ENCODE results near the gene PRKD2.

The PRKD2 gene

DNA sequence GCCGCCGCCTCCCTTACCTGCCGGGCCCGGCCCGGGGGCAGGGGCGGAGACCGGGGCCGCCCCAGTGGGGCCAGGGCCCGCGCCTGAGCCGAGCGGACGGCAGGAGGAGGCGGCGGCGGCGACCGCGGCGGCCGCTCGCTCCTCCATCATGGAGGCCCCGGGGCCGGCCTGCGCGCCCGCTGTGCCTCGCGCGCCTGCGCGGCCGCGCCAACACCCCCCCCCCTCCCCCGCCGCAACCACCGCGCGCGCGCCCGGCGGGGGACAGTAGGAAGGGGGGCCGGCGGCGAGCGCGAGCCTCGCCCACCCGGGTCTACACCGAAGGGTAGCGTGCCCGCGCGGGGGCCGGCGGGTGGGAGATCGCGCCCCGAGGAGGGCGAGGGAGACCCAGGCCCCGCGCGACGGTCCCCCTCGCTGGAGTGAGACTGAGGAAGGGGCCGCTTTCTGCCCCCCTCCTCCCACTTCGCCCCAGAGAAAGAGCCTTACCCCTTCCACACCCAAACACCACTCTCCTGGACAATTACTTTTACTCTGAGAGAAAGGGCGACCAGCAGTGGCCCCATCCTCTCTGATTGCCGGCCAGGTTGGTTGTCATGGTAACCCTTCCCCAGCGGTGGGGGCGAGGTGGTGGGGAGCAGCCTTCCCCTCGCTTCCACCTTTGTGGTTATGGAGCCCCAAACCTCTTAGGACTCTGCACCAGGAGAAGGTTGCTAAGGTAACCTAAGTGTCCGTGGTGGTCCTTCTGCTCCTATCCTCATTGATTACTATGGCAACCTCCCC is 29.6 kb upstream of the PRKD2 start, which contains the start of gene STRN4:
Gene STRN4 (minus strand): TSS at position 170 of the 777 bp plus-strand sequence. CDS start 20 bp downstream, at position 150.
- H3K36me3 Mint-ChIP-seq: peaks cover 2% of the 10 kb centered on the region
- H3K27ac Mint-ChIP-seq: peak within 1 kb of the TSS; percentile 90
- H3K27me3 Mint-ChIP-seq: no peaks in the 10 kb centered on the region
- peak within 1 kb of the TSS; percentile 94 for H3K4me3 Mint-ChIP-seq
- H3K4me1 Mint-ChIP-seq (ENCODE audit: low read depth): peaks cover 41% of the 10 kb centered on the region
- no peaks in the 10 kb centered on the region for H3K9me3 Mint-ChIP-seq (ENCODE audit: low read depth)

DNA sequence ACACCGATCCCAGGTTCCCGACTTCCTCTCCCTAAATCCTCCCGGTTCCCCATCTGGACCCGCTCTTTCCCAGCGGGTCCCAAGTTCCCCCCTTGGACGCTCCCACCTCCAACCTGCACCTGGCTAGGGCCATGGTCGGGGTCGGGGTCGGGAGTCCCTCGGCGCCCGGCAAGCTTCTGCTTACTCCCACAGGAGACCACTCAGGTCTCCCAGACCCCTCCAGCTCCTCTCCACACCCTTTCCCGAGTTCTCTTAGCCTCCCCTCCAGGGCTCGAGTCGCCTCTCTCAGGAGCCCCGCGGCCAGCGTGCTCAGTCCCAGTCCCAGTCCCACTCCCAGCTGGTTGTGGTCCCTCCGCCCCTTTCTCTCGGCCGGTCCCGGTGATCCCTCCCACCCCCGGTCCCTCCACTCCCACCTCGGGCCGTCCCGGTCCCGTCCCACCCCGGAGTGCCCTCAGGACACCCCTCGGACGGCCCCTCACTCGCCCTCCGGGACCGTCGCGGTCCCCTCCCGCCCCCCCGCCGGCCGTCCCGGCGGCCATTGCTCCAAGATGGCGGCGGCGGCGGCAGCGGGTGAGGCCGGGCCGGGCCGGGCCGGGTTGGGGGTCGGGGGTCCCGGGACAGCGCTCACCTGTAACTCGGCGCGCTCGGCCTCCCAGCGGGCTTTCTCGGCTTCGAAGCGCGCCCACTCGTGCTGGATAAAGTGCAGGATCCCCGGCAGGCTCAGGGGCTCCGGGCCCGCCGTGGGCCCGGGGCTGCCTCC is 28.8 kb upstream of the PRKD2 start, which contains the start of gene FKRP:
Gene FKRP (plus strand): TSS at position 537 of the 760 bp plus-strand sequence. CDS start 9,394 bp downstream, outside the sequence.
- Mint-ChIP-seq H3K27ac (peak within 1 kb of the TSS; percentile 90), H3K4me3 (peak within 1 kb of the TSS; percentile 94), H3K27me3 (no peaks in the 10 kb centered on the region), H3K9me3 (ENCODE audit: low read depth) (no peaks in the 10 kb centered on the region), H3K4me1 (ENCODE audit: low read depth) (peaks cover 46% of the 10 kb centered on the region), H3K36me3 (peaks cover 2% of the 10 kb centered on the region)

DNA sequence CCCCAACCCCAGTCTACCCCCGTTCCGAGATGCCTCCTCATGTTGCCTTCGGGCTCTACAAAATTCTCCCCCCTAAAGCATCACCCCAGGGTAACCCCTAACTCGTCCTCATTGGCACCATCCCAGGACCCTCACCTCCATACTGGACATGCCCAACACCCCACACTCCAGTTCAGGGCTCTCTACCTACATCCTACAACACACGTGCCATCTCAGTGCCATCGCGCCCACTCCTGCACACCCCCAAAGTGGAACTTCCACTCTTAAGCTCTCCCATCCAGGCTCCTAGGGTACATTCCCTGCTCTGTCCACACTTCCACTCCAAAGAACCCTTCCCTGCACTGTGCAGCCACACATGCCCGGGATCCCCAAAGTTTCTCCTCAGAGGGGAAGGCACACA is 28.1 kb upstream of the PRKD2 start:
- no peaks in the 10 kb centered on the region for H3K27me3 Mint-ChIP-seq
- H3K27ac Mint-ChIP-seq: peak overlapping the region; percentile 90
- peaks cover 50% of the 10 kb centered on the region for H3K4me1 Mint-ChIP-seq (ENCODE audit: low read depth)
- H3K36me3 Mint-ChIP-seq: peaks cover 1% of the 10 kb centered on the region
- H3K9me3 Mint-ChIP-seq (ENCODE audit: low read depth): no peaks in the 10 kb centered on the region
- H3K4me3 Mint-ChIP-seq: peak overlapping the region; percentile 94

DNA sequence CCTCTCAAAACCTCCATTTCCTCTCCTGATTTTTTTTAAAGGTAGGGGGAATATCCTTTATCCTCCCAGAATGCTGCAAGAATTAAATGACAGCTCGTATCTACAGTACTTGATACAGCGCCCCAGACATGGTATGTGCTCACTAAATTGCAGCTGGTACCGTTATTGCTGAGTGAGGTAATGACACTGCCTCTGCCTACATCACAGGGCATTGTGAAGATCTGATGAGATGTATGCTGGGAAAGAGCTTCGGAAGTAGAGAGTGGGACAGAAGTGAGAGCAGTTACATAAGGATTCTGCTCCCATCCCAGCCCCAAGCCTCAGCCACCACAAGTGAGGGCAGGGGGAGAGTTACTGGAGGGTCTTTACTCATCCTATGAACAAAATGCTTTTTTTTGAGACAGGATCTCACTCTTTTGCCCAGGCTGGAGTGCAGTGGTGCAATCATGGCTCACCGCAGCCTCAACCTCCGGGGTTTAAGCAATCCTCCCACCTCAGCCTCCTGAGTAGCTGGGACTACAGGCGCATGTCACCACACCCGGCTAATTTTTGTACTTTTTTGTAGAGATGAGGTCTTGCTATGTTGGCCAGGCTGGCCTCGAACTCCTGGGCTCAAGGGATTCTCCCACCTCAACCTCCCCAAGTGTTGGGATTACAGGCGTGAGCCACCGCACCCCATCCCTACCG is 27.2 kb upstream of the PRKD2 start:
- Mint-ChIP-seq H3K4me3 (peak overlapping the region; percentile 94), H3K4me1 (ENCODE audit: low read depth) (peaks cover 53% of the 10 kb centered on the region), H3K27ac (no peak overlapping the region), H3K27me3 (no peaks in the 10 kb centered on the region), H3K9me3 (ENCODE audit: low read depth) (no peaks in the 10 kb centered on the region), H3K36me3 (no peaks in the 10 kb centered on the region)

DNA sequence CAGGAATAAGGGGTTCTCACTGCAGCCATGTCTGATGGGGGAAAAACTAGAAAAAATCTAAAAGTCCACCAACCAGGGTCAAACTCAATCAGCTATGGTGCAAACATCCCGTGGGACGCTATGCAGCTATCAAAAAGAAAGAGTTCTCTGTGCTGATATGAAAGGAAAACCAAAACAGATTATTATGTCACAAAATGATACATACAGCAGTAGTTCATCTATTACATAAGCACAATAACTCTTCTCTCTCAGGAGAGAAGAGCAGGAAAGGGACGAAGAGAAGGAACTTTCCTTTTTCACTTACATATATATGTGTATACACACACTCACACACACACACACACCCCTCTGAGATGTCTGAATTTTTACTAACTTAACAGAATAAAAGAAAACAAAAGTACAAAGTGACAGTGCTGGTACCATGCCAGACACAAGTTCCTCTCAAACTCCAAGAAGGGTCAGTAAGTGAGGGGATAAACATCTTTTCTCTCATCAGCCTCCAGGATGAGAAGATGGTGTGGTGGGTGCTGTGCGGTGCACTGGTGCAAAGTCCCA is 26.1 kb upstream of the PRKD2 start:
- H3K9me3 Mint-ChIP-seq (ENCODE audit: low read depth): no peaks in the 10 kb centered on the region
- peak overlapping the region; percentile 60 for H3K4me3 Mint-ChIP-seq
- H3K27ac Mint-ChIP-seq: peak overlapping the region; percentile 66
- peaks cover 48% of the 10 kb centered on the region for H3K4me1 Mint-ChIP-seq (ENCODE audit: low read depth)
- no peaks in the 10 kb centered on the region for H3K27me3 Mint-ChIP-seq
- no peaks in the 10 kb centered on the region for H3K36me3 Mint-ChIP-seq

- Mint-ChIP-seq H3K36me3 (no peaks in the 10 kb centered on the region), H3K27ac (no peak overlapping the region), H3K27me3 (no peaks in the 10 kb centered on the region), H3K4me1 (ENCODE audit: low read depth) (peaks cover 42% of the 10 kb centered on the region), H3K4me3 (no peak overlapping the region), H3K9me3 (ENCODE audit: low read depth) (no peaks in the 10 kb centered on the region)
These were observed 24.5 kb upstream of the PRKD2 start for GRCh38 chr19:46741447-46741846.

- H3K4me1 Mint-ChIP-seq (ENCODE audit: low read depth): peaks cover 33% of the 10 kb centered on the region
- H3K27me3 Mint-ChIP-seq: no peaks in the 10 kb centered on the region
- no peak overlapping the region for H3K4me3 Mint-ChIP-seq
- H3K27ac Mint-ChIP-seq: no peak overlapping the region
- H3K9me3 Mint-ChIP-seq (ENCODE audit: low read depth): no peaks in the 10 kb centered on the region
- no peaks in the 10 kb centered on the region for H3K36me3 Mint-ChIP-seq
These were observed 22.4 kb upstream of the PRKD2 start for GRCh38 chr19:46739290-46739771.

DNA sequence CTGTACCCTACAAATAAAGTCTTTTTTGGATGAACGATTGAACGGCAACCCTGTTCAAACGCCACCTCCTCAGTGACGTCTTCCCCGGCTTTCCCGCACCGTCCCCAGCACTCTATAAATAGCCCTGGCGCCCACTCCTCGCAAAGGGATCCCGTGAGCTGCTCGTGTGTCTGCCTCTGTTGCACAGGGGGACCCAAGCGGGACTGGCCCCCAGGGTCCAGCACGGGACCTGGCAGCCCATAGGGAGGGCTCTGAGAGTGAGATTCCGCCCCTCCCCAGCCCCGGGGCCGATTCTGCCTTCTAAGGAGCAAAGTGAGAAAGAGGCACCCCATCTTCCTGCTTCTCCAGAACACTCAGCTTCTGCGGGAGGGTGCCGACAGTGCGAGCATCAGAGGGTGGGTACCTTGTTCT is 20.9 kb upstream of the PRKD2 start:
- Mint-ChIP-seq H3K4me3 (no peak overlapping the region), H3K27ac (no peak overlapping the region), H3K36me3 (no peaks in the 10 kb centered on the region), H3K4me1 (ENCODE audit: low read depth) (peaks cover 20% of the 10 kb centered on the region), H3K9me3 (ENCODE audit: low read depth) (no peaks in the 10 kb centered on the region), H3K27me3 (no peaks in the 10 kb centered on the region)

DNA sequence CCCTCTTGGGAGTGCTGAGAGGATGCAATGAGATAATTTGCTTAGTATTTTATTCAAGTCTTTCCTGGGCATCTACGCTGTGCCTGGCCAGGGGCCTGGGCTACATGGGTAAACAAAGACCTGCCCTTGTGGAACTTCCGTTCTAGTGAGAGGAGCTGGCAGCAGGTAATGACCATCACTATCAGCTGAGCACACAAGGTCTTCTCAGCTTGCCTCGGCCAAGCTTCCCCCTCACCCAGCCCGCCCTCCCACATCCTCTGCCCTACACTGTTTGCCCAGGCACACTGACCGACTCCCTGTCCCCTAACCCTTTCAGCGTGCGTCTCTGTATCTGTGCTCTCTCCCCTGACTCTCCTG is 20.4 kb upstream of the PRKD2 start:
- Mint-ChIP-seq H3K4me1 (ENCODE audit: low read depth) (peaks cover 18% of the 10 kb centered on the region), H3K9me3 (ENCODE audit: low read depth) (no peaks in the 10 kb centered on the region), H3K4me3 (no peak overlapping the region), H3K27me3 (no peaks in the 10 kb centered on the region), H3K27ac (no peak overlapping the region), H3K36me3 (no peaks in the 10 kb centered on the region)

DNA sequence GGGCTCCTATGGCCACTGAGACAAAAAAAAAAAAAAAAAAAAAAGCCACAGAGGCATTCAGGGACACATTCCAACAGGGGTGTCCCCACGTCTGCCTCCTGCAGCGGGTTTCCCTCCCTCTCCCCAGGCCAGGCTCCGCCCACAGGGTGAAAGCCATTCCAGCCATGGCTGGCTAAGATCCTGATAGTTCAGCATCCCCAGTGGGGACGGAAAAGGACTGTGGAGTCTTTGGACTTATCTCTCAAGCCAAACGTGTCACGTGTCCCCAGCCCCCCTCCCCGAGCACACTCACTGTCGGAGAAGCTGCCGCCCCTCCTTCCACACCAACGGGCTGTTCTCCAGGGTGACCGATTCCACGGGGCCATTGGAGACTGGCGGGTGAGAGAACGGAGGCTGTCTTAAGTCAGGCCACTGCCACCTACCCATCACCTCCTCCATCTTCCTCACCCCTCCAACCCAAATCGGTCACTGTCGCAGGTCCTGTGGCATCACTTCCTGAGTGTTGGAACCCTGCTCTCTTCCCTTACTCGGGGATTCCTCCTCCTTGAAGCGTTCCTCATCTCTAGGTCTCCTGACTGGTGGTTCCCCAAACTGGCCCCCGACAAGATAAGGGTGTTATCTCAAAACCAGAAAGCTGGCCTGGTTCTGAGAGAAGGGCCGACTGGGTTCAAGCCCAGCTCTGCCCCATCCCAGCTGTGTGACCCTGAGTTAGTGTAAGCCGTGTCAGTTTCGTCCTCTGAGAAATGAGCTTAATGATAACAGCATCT is 19.8 kb upstream of the PRKD2 start:
- no peaks in the 10 kb centered on the region for H3K9me3 Mint-ChIP-seq (ENCODE audit: low read depth)
- H3K36me3 Mint-ChIP-seq: no peaks in the 10 kb centered on the region
- H3K27me3 Mint-ChIP-seq: no peaks in the 10 kb centered on the region
- H3K4me3 Mint-ChIP-seq: no peak overlapping the region
- peaks cover 15% of the 10 kb centered on the region for H3K4me1 Mint-ChIP-seq (ENCODE audit: low read depth)
- H3K27ac Mint-ChIP-seq: no peak overlapping the region

GRCh38 chr19:46733690-46734292 is 16.9 kb upstream of the PRKD2 start:
- peaks cover 5% of the 10 kb centered on the region for H3K4me1 Mint-ChIP-seq (ENCODE audit: low read depth)
- no peaks in the 10 kb centered on the region for H3K27me3 Mint-ChIP-seq
- no peak overlapping the region for H3K4me3 Mint-ChIP-seq
- H3K27ac Mint-ChIP-seq: no peak overlapping the region
- H3K36me3 Mint-ChIP-seq: no peaks in the 10 kb centered on the region
- no peaks in the 10 kb centered on the region for H3K9me3 Mint-ChIP-seq (ENCODE audit: low read depth)

- H3K27ac Mint-ChIP-seq: no peak overlapping the region
- H3K4me3 Mint-ChIP-seq: no peak overlapping the region
- no peaks in the 10 kb centered on the region for H3K27me3 Mint-ChIP-seq
- no peaks in the 10 kb centered on the region for H3K36me3 Mint-ChIP-seq
- no peaks in the 10 kb centered on the region for H3K9me3 Mint-ChIP-seq (ENCODE audit: low read depth)
- H3K4me1 Mint-ChIP-seq (ENCODE audit: low read depth): peaks cover 10% of the 10 kb centered on the region
These were observed 16.2 kb upstream of the PRKD2 start for GRCh38 chr19:46732966-46733689.

GRCh38 chr19:46732172-46732938 is 15.4 kb upstream of the PRKD2 start:
- no peaks in the 10 kb centered on the region for H3K9me3 Mint-ChIP-seq (ENCODE audit: low read depth)
- no peaks in the 10 kb centered on the region for H3K27me3 Mint-ChIP-seq
- no peaks in the 10 kb centered on the region for H3K36me3 Mint-ChIP-seq
- H3K27ac Mint-ChIP-seq: no peak overlapping the region
- peaks cover 10% of the 10 kb centered on the region for H3K4me1 Mint-ChIP-seq (ENCODE audit: low read depth)
- H3K4me3 Mint-ChIP-seq: no peak overlapping the region
